ENCODE data around the gene TMPRSS11E.

Gene TMPRSS11E

GRCh38 chr4:68416591-68416990 is 30.7 kb upstream of the TMPRSS11E start:
- ATAC-seq (ENCODE audit: low read depth) (peak; percentile 96), DNase-seq (ENCODE audit: low spot score) (no peak)
- TF ChIP-seq CTCF (IDR thresholded peaks at IDR 0.05; ENCODE audit: poor library complexity, severe bottlenecking), result no peak
- Histone ChIP-seq H3K4me1 (ENCODE audit: insufficient read depth, poor library complexity, severe bottlenecking) (peaks cover 18% of the 10 kb centered on the region), H3K9me3 (ENCODE audit: severe bottlenecking) (peaks cover 1% of the 10 kb centered on the region), H3K4me3 (ENCODE audit: severe bottlenecking) (no peak overlapping the region), H3K27me3 (ENCODE audit: insufficient read depth, poor library complexity, severe bottlenecking) (no peaks in the 10 kb centered on the region), H3K27ac (ENCODE audit: poor library complexity, severe bottlenecking) (peak overlapping the region; percentile 25), H3K36me3 (ENCODE audit: low read depth) (no peaks in the 10 kb centered on the region)

- H3K36me3 ChIP-seq (ENCODE audit: low read depth), result no peaks in the 10 kb centered on the region
- no peak for TF ChIP-seq CTCF (IDR thresholded peaks at IDR 0.05; ENCODE audit: poor library complexity, severe bottlenecking)
- no peak for ATAC-seq (ENCODE audit: low read depth)
- H3K4me3 ChIP-seq (ENCODE audit: severe bottlenecking), result no peak overlapping the region
- H3K27ac ChIP-seq (ENCODE audit: poor library complexity, severe bottlenecking), result no peak overlapping the region
- no peaks in the 10 kb centered on the region for H3K9me3 ChIP-seq (ENCODE audit: severe bottlenecking)
- DNase-seq (ENCODE audit: low spot score), result no peak
- no peaks in the 10 kb centered on the region for H3K4me1 ChIP-seq (ENCODE audit: insufficient read depth, poor library complexity, severe bottlenecking)
- H3K27me3 ChIP-seq (ENCODE audit: insufficient read depth, poor library complexity, severe bottlenecking), result no peaks in the 10 kb centered on the region
These were observed 20.7 kb upstream of the TMPRSS11E start for GRCh38 chr4:68426516-68426915.

GRCh38 chr4:68430337-68430736 is 16.9 kb upstream of the TMPRSS11E start:
- DNase-seq (ENCODE audit: low spot score) (no peak), ATAC-seq (ENCODE audit: low read depth) (peak; percentile 54; the same call in 1 of the 3 replicates)
- Histone ChIP-seq H3K36me3 (ENCODE audit: low read depth) (no peaks in the 10 kb centered on the region), H3K27me3 (ENCODE audit: insufficient read depth, poor library complexity, severe bottlenecking) (no peaks in the 10 kb centered on the region), H3K4me3 (ENCODE audit: severe bottlenecking) (no peak overlapping the region), H3K27ac (ENCODE audit: poor library complexity, severe bottlenecking) (no peak overlapping the region), H3K4me1 (ENCODE audit: insufficient read depth, poor library complexity, severe bottlenecking) (no peaks in the 10 kb centered on the region), H3K9me3 (ENCODE audit: severe bottlenecking) (no peaks in the 10 kb centered on the region)
- no peak for TF ChIP-seq CTCF (IDR thresholded peaks at IDR 0.05; ENCODE audit: poor library complexity, severe bottlenecking)

GRCh38 chr4:68432320-68432719 is 14.9 kb upstream of the TMPRSS11E start:
- Histone ChIP-seq H3K4me3 (ENCODE audit: severe bottlenecking) (no peak overlapping the region), H3K27ac (ENCODE audit: poor library complexity, severe bottlenecking) (no peak overlapping the region), H3K27me3 (ENCODE audit: insufficient read depth, poor library complexity, severe bottlenecking) (no peaks in the 10 kb centered on the region), H3K36me3 (ENCODE audit: low read depth) (no peaks in the 10 kb centered on the region), H3K9me3 (ENCODE audit: severe bottlenecking) (no peaks in the 10 kb centered on the region), H3K4me1 (ENCODE audit: insufficient read depth, poor library complexity, severe bottlenecking) (no peaks in the 10 kb centered on the region)
- no peak for DNase-seq (ENCODE audit: low spot score)
- no peak for ATAC-seq (ENCODE audit: low read depth)
- no peak for TF ChIP-seq CTCF (IDR thresholded peaks at IDR 0.05; ENCODE audit: poor library complexity, severe bottlenecking)

GRCh38 chr4:68433582-68433981 is 13.7 kb upstream of the TMPRSS11E start:
- Histone ChIP-seq H3K4me3 (ENCODE audit: severe bottlenecking) (no peak overlapping the region), H3K27me3 (ENCODE audit: insufficient read depth, poor library complexity, severe bottlenecking) (no peaks in the 10 kb centered on the region), H3K4me1 (ENCODE audit: insufficient read depth, poor library complexity, severe bottlenecking) (no peaks in the 10 kb centered on the region), H3K27ac (ENCODE audit: poor library complexity, severe bottlenecking) (no peak overlapping the region), H3K9me3 (ENCODE audit: severe bottlenecking) (no peaks in the 10 kb centered on the region), H3K36me3 (ENCODE audit: low read depth) (no peaks in the 10 kb centered on the region)
- TF ChIP-seq CTCF (IDR thresholded peaks at IDR 0.05; ENCODE audit: poor library complexity, severe bottlenecking), result no peak
- DNase-seq (ENCODE audit: low spot score), result no peak
- no peak for ATAC-seq (ENCODE audit: low read depth)

Data from RWPE2 (cell line).